Esophagus muscularis mucosa (tissue), 4 donors: ENCODE measurements around the gene ENTREP3.

Source experiments
- CTCF ChIP-seq, 3 experiments: fragments of 200-600 bp in 2 of 3; fragments of 450-650 bp in 1 of 3; sonication (generic) in 2 of 3; IDR thresholded peaks; one replicate each; pipeline ENCODE4 v1.5.1; 2017 to 2019; ENCODE audit warnings: antibody characterized with exemption in 3 of 3, mild to moderate bottlenecking in 2 of 3, moderate library complexity in 1 of 3
- EP300 ChIP-seq: sonication (generic); formaldehyde crosslinking; IDR thresholded peaks from one replicate; pipeline ENCODE4 v1.6.1; 2017; ENCODE audit warnings: antibody characterized with exemption
- POLR2A ChIP-seq: fragments of 450-650 bp; IDR thresholded peaks from one replicate; pipeline ENCODE4 v1.6.1; 2017; ENCODE audit warnings: antibody characterized with exemption, moderate library complexity, mild to moderate bottlenecking, low read depth
- POLR2AphosphoS5 ChIP-seq, 2 donors: sonication (generic); formaldehyde crosslinking; IDR thresholded peaks; one replicate each; pipeline ENCODE4 v1.6.1; 2017; ENCODE audit warnings: antibody characterized with exemption in 2 of 2

- TF ChIP-seq CTCF (IDR thresholded peaks at IDR 0.05) (no peak), POLR2AphosphoS5 (IDR thresholded peaks at IDR 0.05) (no peak), EP300 (no peak), POLR2A (no peak)
These were observed 45.5 kb upstream of the ENTREP3 start for GRCh38 chr1:155300553-155301329.
